ENCODE measurements around the gene TGFB1. TPM values are rescaled to one million over a fixed set of nuclear protein-coding genes. Genes with fewer than 3 reads are reported as not detected.

Gene TGFB1
- total and polyA plus RNA-seq, 2 of the 13 experiments (the other 11 are each of a cell fraction or from before 2014, with no cell fraction given), result 4.1 to 5.4 TPM

- TF ChIP-seq, protein P1, sequence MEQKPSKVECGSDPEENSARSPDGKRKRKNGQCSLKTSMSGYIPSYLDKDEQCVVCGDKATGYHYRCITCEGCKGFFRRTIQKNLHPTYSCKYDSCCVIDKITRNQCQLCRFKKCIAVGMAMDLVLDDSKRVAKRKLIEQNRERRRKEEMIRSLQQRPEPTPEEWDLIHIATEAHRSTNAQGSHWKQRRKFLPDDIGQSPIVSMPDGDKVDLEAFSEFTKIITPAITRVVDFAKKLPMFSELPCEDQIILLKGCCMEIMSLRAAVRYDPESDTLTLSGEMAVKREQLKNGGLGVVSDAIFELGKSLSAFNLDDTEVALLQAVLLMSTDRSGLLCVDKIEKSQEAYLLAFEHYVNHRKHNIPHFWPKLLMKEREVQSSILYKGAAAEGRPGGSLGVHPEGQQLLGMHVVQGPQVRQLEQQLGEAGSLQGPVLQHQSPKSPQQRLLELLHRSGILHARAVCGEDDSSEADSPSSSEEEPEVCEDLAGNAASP (CRISPR knock-in tag; IDR thresholded peaks at IDR 0.05; ENCODE audit: borderline replicate concordance), result no peak
- TF ChIP-seq ZNF362 (CRISPR knock-in tag; IDR thresholded peaks at IDR 0.05; ENCODE audit: borderline replicate concordance) (no peak), PITX1 (CRISPR knock-in tag; IDR thresholded peaks at IDR 0.05) (no peak), GATA4 (IDR thresholded peaks at IDR 0.05; ENCODE audit: borderline replicate concordance, low read depth) (no peak), NFIC (IDR thresholded peaks at IDR 0.05; ENCODE audit: low read length) (0 out of 2 replicates have a peak, but pooled peaks have one; percentile 8), AGO2 (optimal IDR thresholded peaks at IDR 0.05; ENCODE audit: low read depth, low read length) (no peak), KDM5A (IDR thresholded peaks at IDR 0.05; ENCODE audit: borderline replicate concordance, low read length) (peak; percentile 76), ZNF235 (CRISPR knock-in tag; IDR thresholded peaks at IDR 0.05; ENCODE audit: borderline replicate concordance) (no peak), ZNF207 (IDR thresholded peaks at IDR 0.05; ENCODE audit: borderline replicate concordance) (no peak), TBP (CRISPR knock-in tag; IDR thresholded peaks at IDR 0.05) (no peak), ZBTB37 (CRISPR knock-in tag; IDR thresholded peaks at IDR 0.05) (no peak)
These were observed 44.3 kb upstream of the TGFB1 start (continued) for GRCh38 chr19:41398050-41398418.

Data from HepG2 (cell line).